ENCODE measurements around the gene IFNGR2. TPM values are rescaled to one million over a fixed set of nuclear protein-coding genes. Genes with fewer than 3 reads are reported as not detected.

IFNGR2 gene
- total and polyA plus RNA-seq, 2 donors (not counting 3 experiments of a cell fraction or from before 2014, with no cell fraction given): 44.2 to 46.1 TPM

DNA sequence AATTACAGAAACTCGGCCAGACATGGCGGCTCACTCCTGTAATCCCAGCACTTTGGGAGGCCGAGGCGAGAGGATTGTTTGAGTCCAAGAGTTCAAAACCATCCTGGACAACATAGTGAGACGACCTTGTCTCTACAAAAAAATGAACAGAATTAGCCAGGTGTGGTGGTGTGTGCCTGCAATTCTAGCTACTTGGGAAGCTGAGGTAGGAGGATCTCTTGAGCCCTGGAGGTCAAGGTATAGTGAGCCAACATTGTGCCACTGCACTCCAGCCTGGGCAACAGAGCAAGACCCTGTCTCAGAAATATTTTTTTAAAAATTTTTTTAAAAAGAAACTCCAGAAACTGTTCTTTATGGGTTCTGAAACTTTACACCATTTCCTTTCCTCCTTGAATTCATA lies 38.4 kb upstream of the IFNGR2 start:
- Histone ChIP-seq H3K36me3 (ENCODE audit: control insufficient read depth in 2 of 2, extremely low read depth in 1 of 2, insufficient read depth in 2 of 2, low read length in 2 of 2) (no peaks in the 10 kb centered on the region), H3K4me1 (ENCODE audit: control insufficient read depth, extremely low read depth, insufficient read depth, low read length) (peaks cover 16% of the 10 kb centered on the region), H3K79me2 (ENCODE audit: control insufficient read depth, insufficient read depth, low read length) (no peaks in the 10 kb centered on the region), H2AFZ (ENCODE audit: low read depth, low read length) (no peak overlapping the region), H3K4me2 (ENCODE audit: insufficient read depth, low read length) (no peak overlapping the region), H3K9me1 (replicated peaks; ENCODE audit: control insufficient read depth, extremely low read depth, insufficient read depth, low read length) (no peaks in the 10 kb centered on the region), H3K27me3 (ENCODE audit: control insufficient read depth in 2 of 2, insufficient read depth in 2 of 2, low read length in 2 of 2) (no peaks in the 10 kb centered on the region), H3K4me3 (replicated peaks in 1 of 3; ENCODE audit: insufficient read depth in 1 of 3, low read depth in 1 of 3, low read length in 3 of 3) (no peak overlapping the region), H3K27ac (ENCODE audit: insufficient read depth, low read depth, low read length) (no peak overlapping the region), H3K9ac (replicated peaks; ENCODE audit: extremely low read depth, insufficient read depth, low read length) (no peak overlapping the region), H4K20me1 (replicated peaks; ENCODE audit: control insufficient read depth, extremely low read depth, insufficient read depth, low read length) (no peaks in the 10 kb centered on the region), H3K9me3 (replicated peaks; ENCODE audit: control insufficient read depth, insufficient read depth, low read length) (peaks cover 4% of the 10 kb centered on the region)
- POLR2A ChIA-PET: no interaction called here
- dilution Hi-C loops (cut with MboI; ENCODE audit: extremely low pct_ligation_motif_present, low sequenced_read_pairs) (no loop called here), intact Hi-C loops (cut with micrococcal nuclease) (no loop called here)
- no TSS peak for BruUV-seq (replicated peaks)
- TF ChIP-seq FOS (IDR thresholded peaks at IDR 0.05; ENCODE audit: borderline replicate concordance, insufficient read depth, low read length): no peak
- no peak for TF ChIP-seq GATA2 (IDR thresholded peaks at IDR 0.05; ENCODE audit: insufficient read depth, insufficient read length, low read depth, low read length)
- TF ChIP-seq, protein P1, sequence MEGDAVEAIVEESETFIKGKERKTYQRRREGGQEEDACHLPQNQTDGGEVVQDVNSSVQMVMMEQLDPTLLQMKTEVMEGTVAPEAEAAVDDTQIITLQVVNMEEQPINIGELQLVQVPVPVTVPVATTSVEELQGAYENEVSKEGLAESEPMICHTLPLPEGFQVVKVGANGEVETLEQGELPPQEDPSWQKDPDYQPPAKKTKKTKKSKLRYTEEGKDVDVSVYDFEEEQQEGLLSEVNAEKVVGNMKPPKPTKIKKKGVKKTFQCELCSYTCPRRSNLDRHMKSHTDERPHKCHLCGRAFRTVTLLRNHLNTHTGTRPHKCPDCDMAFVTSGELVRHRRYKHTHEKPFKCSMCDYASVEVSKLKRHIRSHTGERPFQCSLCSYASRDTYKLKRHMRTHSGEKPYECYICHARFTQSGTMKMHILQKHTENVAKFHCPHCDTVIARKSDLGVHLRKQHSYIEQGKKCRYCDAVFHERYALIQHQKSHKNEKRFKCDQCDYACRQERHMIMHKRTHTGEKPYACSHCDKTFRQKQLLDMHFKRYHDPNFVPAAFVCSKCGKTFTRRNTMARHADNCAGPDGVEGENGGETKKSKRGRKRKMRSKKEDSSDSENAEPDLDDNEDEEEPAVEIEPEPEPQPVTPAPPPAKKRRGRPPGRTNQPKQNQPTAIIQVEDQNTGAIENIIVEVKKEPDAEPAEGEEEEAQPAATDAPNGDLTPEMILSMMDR (IDR thresholded peaks at IDR 0.05; ENCODE audit: extremely low read depth in 1 of 2, insufficient read depth in 1 of 2, low read depth in 1 of 2, low read length in 2 of 2): no peak
- no peak for TF ChIP-seq EZH2 (IDR thresholded peaks at IDR 0.05; ENCODE audit: borderline replicate concordance, low read depth, low read length, severe bottlenecking)
- TF ChIP-seq POLR2AphosphoS5 (IDR thresholded peaks at IDR 0.05; ENCODE audit: insufficient read depth, low read depth, low read length): no peak
- TF ChIP-seq MYC (IDR thresholded peaks at IDR 0.05; ENCODE audit: low read depth, low read length): no peak
- TF ChIP-seq POLR2A (IDR thresholded peaks at IDR 0.05; ENCODE audit: low read depth, low read length): no peak
- TF ChIP-seq, protein P2, sequence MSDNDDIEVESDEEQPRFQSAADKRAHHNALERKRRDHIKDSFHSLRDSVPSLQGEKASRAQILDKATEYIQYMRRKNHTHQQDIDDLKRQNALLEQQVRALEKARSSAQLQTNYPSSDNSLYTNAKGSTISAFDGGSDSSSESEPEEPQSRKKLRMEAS (IDR thresholded peaks at IDR 0.05; ENCODE audit: insufficient read depth, insufficient read length): no peak
- no peak for TF ChIP-seq JUN (IDR thresholded peaks at IDR 0.05; ENCODE audit: borderline replicate concordance, insufficient read depth, insufficient read length, low read depth)
- CTCF ChIA-PET: interaction anchor here (1.7 kb wide), 1 partner anchor 165 kb away, joined by 7 read pairs; no protein-coding TSS in a partner anchor
- no peak for DNase-seq (ENCODE audit: low read depth, low spot score)
- FAIRE-seq: no peak

Measured in endothelial cell of umbilical vein (primary cell).